Gastroesophageal sphincter (tissue), 4 donors: ENCODE data around the gene GCK. TPM values are rescaled to one million over a fixed set of nuclear protein-coding genes. Genes with fewer than 3 reads are reported as not detected.

Experiments
- ATAC-seq: fragments of 150-250 bp; one replicate; pipeline ENCODE4 v1.9.1; 2016; ENCODE audit warnings: mild to moderate bottlenecking, moderate library complexity
- H3K27ac ChIP-seq, 4 donors: fragments of 200-600 bp; sonication (generic) in 3 of 4; 1 replicate in 3 of 4; 2 replicates in 1 of 4; pipeline ENCODE4 v1.5.1; 2016 to 2019
- H3K27me3 ChIP-seq: fragments of 200-600 bp; sonication (generic); one replicate; pipeline ENCODE4 v1.5.1; 2019
- H3K36me3 ChIP-seq, 2 donors: fragments of 200-600 bp; sonication (generic); one replicate each; pipeline ENCODE4 v1.5.1; 2019; ENCODE audit warnings: control low read depth in 1 of 2
- H3K4me1 ChIP-seq, 3 donors: fragments of 200-600 bp; sonication (generic); 1 replicate in 2 of 3; 2 replicates in 1 of 3; pipeline ENCODE4 v1.5.1; 2016 to 2019; ENCODE audit warnings: control low read depth in 2 of 3
- H3K4me3 ChIP-seq, 2 donors: fragments of 200-600 bp; sonication (generic); one replicate each; pipeline ENCODE4 v1.5.1; 2019; ENCODE audit warnings: mild to moderate bottlenecking in 1 of 2, moderate library complexity in 1 of 2
- H3K9me3 ChIP-seq, 3 donors: fragments of 200-600 bp; sonication (generic); one replicate each; pipeline ENCODE4 v1.5.1; 2017 to 2019; ENCODE audit warnings: control low read depth in 2 of 3
- EP300 ChIP-seq: sonication (generic); formaldehyde crosslinking; IDR thresholded peaks from one replicate; pipeline ENCODE4 v1.6.1; 2017; ENCODE audit warnings: antibody characterized with exemption, mild to moderate bottlenecking
- POLR2A ChIP-seq, 2 donors: fragments of 450-650 bp; IDR thresholded peaks; one replicate each; pipeline ENCODE4 v1.6.1; 2017; ENCODE audit warnings: antibody characterized with exemption in 2 of 2, mild to moderate bottlenecking in 2 of 2, moderate library complexity in 1 of 2
- POLR2AphosphoS5 ChIP-seq: sonication (generic); formaldehyde crosslinking; IDR thresholded peaks from one replicate; pipeline ENCODE4 v1.6.1; 2017; ENCODE audit warnings: antibody characterized with exemption
- WGBS, 2 donors: methylation state at CpG; one replicate each; pipeline ENCODE4 v1.1.5; 2018; ENCODE audit warnings: low coverage in 1 of 2; 5-methylcytosine and 5-hydroxymethylcytosine counted together
- total RNA-seq, 4 donors: library from RNA; depleted of rRNA; stranded (reverse); fragments of >200 nt; gene quantifications; one replicate each; pipeline ENCODE4 v1.1.0, GENCODE V29; 2016
- TF ChIP-seq, protein P1 (sequence below), 4 experiments: fragments of 200-600 bp in 2 of 4; fragments of 450-650 bp in 2 of 4; sonication (generic) in 1 of 4; IDR thresholded peaks; one replicate each; pipeline ENCODE4 v1.5.1; 2017 to 2019; ENCODE audit warnings: antibody characterized with exemption in 4 of 4, mild to moderate bottlenecking in 2 of 4, moderate library complexity in 2 of 4

GCK gene
- total RNA-seq, 4 donors from 2014 or later, result 0.31 to 4.2 (median 0.54) TPM; not detected in 1

DNA sequence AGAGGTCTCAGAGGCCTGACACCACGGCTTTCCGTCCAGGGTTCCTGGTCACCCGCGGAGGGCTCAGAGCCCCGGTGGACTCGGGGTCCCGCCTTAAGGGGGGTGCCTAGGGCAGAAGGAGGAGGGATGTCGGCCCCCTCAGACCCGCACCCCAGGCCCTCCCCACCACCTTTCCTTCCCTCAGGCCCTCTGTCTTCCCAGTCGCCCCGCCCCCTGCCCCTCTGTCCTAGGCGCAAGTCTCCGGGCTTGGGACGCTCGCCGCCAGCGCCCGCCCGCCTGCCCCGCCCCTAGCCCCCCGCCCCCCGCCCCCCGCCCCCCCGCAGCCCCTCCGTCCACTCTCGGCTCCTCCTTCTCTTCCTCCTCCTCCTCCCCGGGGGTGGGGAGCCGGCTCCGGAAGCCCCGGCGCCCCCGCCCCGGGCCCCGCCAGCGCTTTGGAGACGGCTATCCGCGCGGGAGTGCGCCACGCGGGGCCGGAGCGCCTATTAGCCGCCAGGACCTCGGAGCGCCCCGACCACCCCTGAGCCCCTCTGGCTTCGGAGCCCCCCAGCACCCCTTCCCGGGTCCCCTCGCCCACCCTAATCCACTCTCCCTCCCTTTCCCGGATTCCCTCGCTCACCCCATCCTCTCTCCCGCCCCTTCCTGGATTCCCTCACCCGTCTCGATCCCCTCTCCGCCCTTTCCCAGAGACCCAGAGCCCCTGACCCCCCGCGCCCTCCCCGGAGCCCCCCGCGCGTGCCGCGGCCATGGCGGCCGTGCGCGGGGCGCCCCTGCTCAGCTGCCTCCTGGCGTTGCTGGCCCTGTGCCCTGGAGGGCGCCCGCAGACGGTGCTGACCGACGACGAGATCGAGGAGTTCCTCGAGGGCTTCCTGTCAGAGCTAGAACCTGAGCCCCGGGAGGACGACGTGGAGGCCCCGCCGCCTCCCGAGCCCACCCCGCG, 85.0 kb downstream of the GCK start, which contains the start of gene AEBP1:
AEBP1 (plus strand) TSS at position 423 of the 937 bp plus-strand sequence; CDS start at position 744, 321 bp downstream.
- Histone ChIP-seq H3K9me3 (no peaks in the 10 kb centered on the region), H3K36me3 (peaks cover 0 to 27% of the 10 kb centered on the region in 2 donors), H3K4me3 (peak within 1 kb of the TSS; percentile 37 to 68), H3K27me3 (no peaks in the 10 kb centered on the region), H3K27ac (peak within 1 kb of the TSS; percentile 76 to 93 (median 92)), H3K4me1 (peaks cover 0 to 98% (median 22%) of the 10 kb centered on the region in 3 donors)
- ATAC-seq, result peak; percentile 52
- WGBS, 2 donors, result 0% methylated on average over 4 of the region's 87 CpGs; no CpG with 5 or more reads in 1 of the 2 donors
- peak in 1 of 2 donors; percentile 29 for TF ChIP-seq POLR2A (IDR thresholded peaks at IDR 0.05)
- TF ChIP-seq EP300, result no peak
- peak; percentile 23 for TF ChIP-seq POLR2AphosphoS5

DNA sequence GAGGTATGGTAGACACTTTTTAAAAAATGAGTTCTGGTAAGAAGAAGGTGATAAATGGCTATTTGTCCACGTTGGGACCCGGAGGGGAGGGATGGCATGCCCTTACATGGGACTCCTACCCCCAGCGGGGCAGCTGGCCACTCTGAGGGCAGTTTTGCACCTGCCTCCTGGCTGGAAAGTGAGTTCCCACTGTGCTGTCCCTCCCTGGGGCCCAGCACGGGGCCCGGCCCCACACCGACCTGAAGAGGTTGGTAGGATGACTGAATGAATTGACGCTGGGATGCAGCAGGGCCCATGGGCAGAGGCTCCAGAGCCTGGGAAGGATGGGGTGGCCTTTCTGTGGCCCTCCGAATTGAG, 85.7 kb downstream of the GCK start:
- no peaks in the 10 kb centered on the region for H3K27me3 ChIP-seq
- TF ChIP-seq POLR2AphosphoS5 (no peak), POLR2A (IDR thresholded peaks at IDR 0.05) (no peak), EP300 (no peak)
- TF ChIP-seq, protein P1, sequence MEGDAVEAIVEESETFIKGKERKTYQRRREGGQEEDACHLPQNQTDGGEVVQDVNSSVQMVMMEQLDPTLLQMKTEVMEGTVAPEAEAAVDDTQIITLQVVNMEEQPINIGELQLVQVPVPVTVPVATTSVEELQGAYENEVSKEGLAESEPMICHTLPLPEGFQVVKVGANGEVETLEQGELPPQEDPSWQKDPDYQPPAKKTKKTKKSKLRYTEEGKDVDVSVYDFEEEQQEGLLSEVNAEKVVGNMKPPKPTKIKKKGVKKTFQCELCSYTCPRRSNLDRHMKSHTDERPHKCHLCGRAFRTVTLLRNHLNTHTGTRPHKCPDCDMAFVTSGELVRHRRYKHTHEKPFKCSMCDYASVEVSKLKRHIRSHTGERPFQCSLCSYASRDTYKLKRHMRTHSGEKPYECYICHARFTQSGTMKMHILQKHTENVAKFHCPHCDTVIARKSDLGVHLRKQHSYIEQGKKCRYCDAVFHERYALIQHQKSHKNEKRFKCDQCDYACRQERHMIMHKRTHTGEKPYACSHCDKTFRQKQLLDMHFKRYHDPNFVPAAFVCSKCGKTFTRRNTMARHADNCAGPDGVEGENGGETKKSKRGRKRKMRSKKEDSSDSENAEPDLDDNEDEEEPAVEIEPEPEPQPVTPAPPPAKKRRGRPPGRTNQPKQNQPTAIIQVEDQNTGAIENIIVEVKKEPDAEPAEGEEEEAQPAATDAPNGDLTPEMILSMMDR (IDR thresholded peaks at IDR 0.05), result no peak
- ATAC-seq, result no peak
- H3K4me1 ChIP-seq, result peaks cover 0 to 92% (median 22%) of the 10 kb centered on the region in 3 donors
- H3K36me3 ChIP-seq, result peaks cover 0 to 21% of the 10 kb centered on the region in 2 donors
- peak overlapping the region in 1 of 2 donors; percentile 68 for H3K4me3 ChIP-seq
- H3K9me3 ChIP-seq, result no peaks in the 10 kb centered on the region
- WGBS, 2 donors, result 53% methylated on average over 7 of the region's 8 CpGs; no CpG with 5 or more reads in 1 of the 2 donors
- peak overlapping the region; percentile 76 to 93 (median 92) for H3K27ac ChIP-seq

DNA sequence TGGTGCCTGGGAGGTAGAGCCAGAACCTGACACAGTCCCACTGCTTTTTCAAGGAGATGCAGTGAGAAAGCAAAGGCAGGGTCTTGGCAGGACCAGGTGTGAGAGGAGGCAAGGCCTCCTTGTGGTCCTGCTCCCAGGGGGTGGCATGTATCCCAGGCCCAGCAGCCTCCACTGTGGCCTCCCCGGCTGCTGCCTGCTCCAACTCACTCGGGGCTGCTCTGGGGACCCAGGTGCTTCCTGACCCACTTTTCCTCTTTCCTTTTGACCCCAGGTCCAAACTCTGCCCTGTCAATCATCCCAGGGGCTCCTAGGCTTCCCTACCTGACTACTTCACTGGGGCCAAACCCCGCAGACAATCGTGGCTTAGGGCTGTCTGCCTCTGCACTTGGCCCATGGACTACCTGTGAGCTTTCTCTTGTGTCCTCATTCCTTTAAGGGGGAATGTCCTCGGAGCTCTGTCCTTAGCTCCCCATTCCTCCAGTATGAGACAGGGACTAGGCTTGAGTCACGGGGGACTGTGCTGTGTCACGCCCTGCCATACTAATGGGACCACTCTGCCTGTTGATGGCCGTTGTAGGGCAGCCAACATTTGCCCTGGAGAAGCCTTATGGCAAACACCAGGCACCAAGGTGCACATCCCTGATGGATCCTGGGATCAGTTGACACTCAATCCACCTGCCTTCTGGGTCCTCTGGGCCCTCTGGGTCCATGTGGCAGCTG, 86.2 kb downstream of the GCK start:
- peaks cover 0 to 15% of the 10 kb centered on the region in 2 donors for H3K36me3 ChIP-seq
- H3K4me3 ChIP-seq, result no peak overlapping the region
- H3K27me3 ChIP-seq, result no peaks in the 10 kb centered on the region
- H3K4me1 ChIP-seq, result peaks cover 0 to 87% (median 22%) of the 10 kb centered on the region in 3 donors
- H3K27ac ChIP-seq, result peak overlapping the region in 3 of 4 donors; percentile 91 to 93 (median 92)
- no peak for ATAC-seq
- H3K9me3 ChIP-seq, result no peaks in the 10 kb centered on the region
- no peak for TF ChIP-seq EP300
- TF ChIP-seq POLR2AphosphoS5, result no peak
- no peak for TF ChIP-seq POLR2A (IDR thresholded peaks at IDR 0.05)
- WGBS, 2 donors, result no CpG with 5 or more reads among the region's 8 CpGs

DNA sequence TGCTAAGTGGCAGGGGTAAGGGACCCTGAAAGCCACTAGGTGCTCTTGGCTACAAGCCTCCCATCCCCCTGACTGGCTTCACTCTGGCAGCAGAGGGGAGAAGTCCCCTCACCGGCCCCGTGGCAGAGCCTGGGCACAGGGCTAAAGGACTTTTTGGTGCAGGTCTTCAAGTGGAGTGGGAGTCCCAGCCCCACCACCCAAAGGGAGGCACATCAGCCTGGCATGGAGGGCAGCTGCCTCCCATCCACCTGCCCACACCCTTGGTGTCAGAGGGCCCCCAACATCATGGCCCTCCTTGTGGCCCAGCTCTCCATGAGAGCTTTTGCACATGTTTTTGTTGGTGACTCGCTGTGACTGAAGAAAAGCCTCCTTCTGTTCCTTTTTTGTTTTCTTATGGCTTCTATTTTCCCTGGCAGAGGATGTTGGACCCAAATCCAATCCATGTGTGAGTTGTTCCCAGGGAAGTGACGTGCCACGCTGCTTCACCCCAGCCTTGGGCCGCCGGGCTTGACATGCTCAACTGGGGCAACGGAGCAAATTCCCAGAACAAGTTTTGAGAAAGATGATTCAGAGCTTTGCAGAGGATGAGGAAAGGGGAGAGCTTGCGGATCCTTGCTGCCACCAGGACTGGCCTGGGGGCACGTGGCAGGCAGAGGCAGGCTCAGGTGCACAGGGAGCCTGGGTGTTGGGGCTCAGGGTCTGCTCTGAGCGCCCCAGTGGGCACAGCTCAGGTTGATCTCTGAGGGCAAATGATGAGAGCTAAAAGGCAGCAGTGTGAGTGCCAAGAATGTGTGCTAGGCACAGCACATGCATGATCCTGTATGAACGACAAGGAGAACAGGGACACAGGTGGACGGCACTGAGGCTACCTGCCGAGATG, 87.0 kb downstream of the GCK start:
- 81 to 83% methylated on average over 1 to 4 of the region's 14 CpGs for WGBS, 2 donors
- Histone ChIP-seq H3K9me3 (no peaks in the 10 kb centered on the region), H3K4me3 (no peak overlapping the region), H3K36me3 (peaks cover 0 to 7% of the 10 kb centered on the region in 2 donors), H3K27ac (peak overlapping the region in 3 of 4 donors; percentile 91 to 93 (median 92)), H3K27me3 (no peaks in the 10 kb centered on the region), H3K4me1 (peaks cover 0 to 79% (median 22%) of the 10 kb centered on the region in 3 donors)
- TF ChIP-seq POLR2A (IDR thresholded peaks at IDR 0.05) (no peak), POLR2AphosphoS5 (peak; percentile 80)
- no peak for ATAC-seq

DNA sequence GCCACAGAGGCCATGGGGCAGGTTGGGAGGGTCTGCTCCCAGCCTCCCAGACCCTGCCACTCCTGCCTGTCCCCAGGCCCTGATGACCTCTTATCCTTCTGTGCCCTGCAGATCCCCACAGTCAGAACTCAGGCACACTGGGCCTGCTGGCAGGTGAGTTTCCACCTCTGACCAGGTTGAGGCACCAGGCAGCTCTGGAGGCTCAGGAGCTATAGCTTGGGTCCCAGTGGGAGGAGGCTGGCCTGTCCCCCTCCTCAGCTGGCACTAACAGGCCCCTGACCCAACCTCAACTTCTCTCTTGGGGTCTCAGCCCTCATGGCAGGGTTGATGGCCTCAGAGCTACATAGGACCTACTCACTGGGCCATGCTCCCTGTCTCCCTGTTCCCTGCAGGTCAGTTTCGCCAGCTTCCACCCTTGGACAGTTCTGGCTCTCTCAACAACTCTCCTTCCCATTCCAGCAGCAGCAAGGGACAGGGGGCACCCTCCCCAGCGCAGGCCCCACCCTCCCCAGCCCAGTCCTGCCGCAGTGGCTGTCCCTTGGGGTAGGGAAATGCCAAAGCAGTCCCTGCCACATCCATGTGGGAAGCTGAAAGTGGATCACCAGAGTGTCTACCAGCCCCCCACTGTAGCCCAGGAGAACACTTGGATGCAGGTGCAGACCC, 87.8 kb downstream of the GCK start:
- Histone ChIP-seq H3K4me3 (no peak overlapping the region), H3K36me3 (no peaks in the 10 kb centered on the region), H3K9me3 (no peaks in the 10 kb centered on the region), H3K27me3 (no peaks in the 10 kb centered on the region), H3K27ac (peak overlapping the region in 3 of 4 donors; percentile 91 to 93 (median 92)), H3K4me1 (peaks cover 0 to 71% (median 17%) of the 10 kb centered on the region in 3 donors)
- ATAC-seq, result no peak
- no CpG with 5 or more reads among the region's 3 CpGs for WGBS, 2 donors
- TF ChIP-seq, protein P1 (IDR thresholded peaks at IDR 0.05), result no peak
- no peak for TF ChIP-seq EP300
- no peak for TF ChIP-seq POLR2AphosphoS5
- no peak for TF ChIP-seq POLR2A (IDR thresholded peaks at IDR 0.05)
